ENCODE data around the gene MPLKIP.

MPLKIP gene

DNA sequence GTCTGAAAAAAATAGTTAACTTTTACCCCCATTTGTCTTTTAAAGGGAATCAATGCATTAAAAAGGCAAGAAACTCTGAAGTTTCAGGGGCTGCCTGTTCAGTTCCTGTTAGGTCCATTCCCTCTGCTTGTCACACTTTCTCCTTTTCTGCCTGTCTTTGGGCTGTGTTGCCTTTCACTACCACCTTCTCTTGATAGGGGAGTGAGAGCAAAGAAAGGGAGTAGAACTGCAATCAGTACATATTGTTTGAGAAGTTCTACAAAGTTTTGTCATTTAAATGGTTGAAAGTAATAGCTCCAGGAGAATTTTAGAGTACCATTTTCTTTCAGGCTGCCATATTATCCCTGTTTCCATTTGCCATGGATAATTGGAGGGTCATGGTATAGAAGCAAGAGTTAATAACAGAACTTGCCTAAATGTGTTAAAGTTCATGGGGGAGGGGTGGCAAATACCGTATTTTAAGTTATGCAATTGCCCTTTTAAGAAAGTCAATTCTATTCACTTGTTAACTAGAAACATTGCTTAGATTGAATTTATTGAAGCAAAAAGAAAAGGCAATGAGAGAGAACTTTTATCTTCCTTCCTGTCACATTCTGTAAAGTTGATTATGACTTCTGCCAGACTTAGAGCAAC, 38.6 kb downstream of the MPLKIP start:
- ChIA-PET POLR2A (no interaction called here), CTCF (no interaction called here)
- H3K4me1 ChIP-seq (ENCODE audit: control insufficient read depth, insufficient read depth, low read length) = peaks cover 10% of the 10 kb centered on the region
- H3K9me3 ChIP-seq (ENCODE audit: control insufficient read depth, insufficient read depth, low read depth, low read length) = no peaks in the 10 kb centered on the region
- TF ChIP-seq PRDM1 (tag by site-specific recombination; IDR thresholded peaks at IDR 0.05) (peak; percentile 72), ZNF501 (tag by site-specific recombination; IDR thresholded peaks at IDR 0.05) (no peak)
- H3K4me3 ChIP-seq (ENCODE audit: low read depth, low read length) = no peak overlapping the region
- H3K27ac ChIP-seq (ENCODE audit: extremely low read depth, low read depth, low read length) = no peak overlapping the region
- peaks cover 19 to 37% of the 10 kb centered on the region in 2 experiments for H3K36me3 ChIP-seq (ENCODE audit: control insufficient read depth in 2 of 2, insufficient read depth in 1 of 2, low read length in 2 of 2)

GRCh38 chr7:40095230-40095629, 39.2 kb downstream of the MPLKIP start:
- H3K36me3 ChIP-seq (ENCODE audit: control insufficient read depth in 2 of 2, insufficient read depth in 1 of 2, low read length in 2 of 2) = peaks cover 24 to 37% of the 10 kb centered on the region in 2 experiments
- H3K4me3 ChIP-seq (ENCODE audit: low read depth, low read length) = no peak overlapping the region
- POLR2A ChIA-PET = no interaction called here
- H3K9me3 ChIP-seq (ENCODE audit: control insufficient read depth, insufficient read depth, low read depth, low read length) = no peaks in the 10 kb centered on the region
- H3K4me1 ChIP-seq (ENCODE audit: control insufficient read depth, insufficient read depth, low read length) = peaks cover 10% of the 10 kb centered on the region
- TF ChIP-seq ZBTB49 (tag by site-specific recombination; IDR thresholded peaks at IDR 0.05; ENCODE audit: low read depth) = no peak
- no peak for TF ChIP-seq ZNF704 (tag by site-specific recombination; IDR thresholded peaks at IDR 0.05)
- no peak for TF ChIP-seq ZNF404 (tag by site-specific recombination; IDR thresholded peaks at IDR 0.05)
- no peak for TF ChIP-seq ZNF670 (tag by site-specific recombination; IDR thresholded peaks at IDR 0.05; ENCODE audit: low read depth)
- no peak overlapping the region for H3K27ac ChIP-seq (ENCODE audit: extremely low read depth, low read depth, low read length)
- CTCF ChIA-PET = no interaction called here

GRCh38 chr7:40093631-40094350, 40.6 kb downstream of the MPLKIP start:
- Histone ChIP-seq H3K4me1 (ENCODE audit: control insufficient read depth, insufficient read depth, low read length) (peaks cover 3% of the 10 kb centered on the region; the same call in 1 of the 2 replicates), H3K4me3 (ENCODE audit: low read depth, low read length) (no peak overlapping the region), H3K9me3 (ENCODE audit: control insufficient read depth, insufficient read depth, low read depth, low read length) (no peaks in the 10 kb centered on the region), H3K27ac (ENCODE audit: extremely low read depth, low read depth, low read length) (no peak overlapping the region), H3K36me3 (ENCODE audit: control insufficient read depth in 2 of 2, insufficient read depth in 1 of 2, low read length in 2 of 2) (peaks cover 37 to 48% of the 10 kb centered on the region in 2 experiments)
- POLR2A ChIA-PET = no interaction called here
- TF ChIP-seq, protein P1, sequence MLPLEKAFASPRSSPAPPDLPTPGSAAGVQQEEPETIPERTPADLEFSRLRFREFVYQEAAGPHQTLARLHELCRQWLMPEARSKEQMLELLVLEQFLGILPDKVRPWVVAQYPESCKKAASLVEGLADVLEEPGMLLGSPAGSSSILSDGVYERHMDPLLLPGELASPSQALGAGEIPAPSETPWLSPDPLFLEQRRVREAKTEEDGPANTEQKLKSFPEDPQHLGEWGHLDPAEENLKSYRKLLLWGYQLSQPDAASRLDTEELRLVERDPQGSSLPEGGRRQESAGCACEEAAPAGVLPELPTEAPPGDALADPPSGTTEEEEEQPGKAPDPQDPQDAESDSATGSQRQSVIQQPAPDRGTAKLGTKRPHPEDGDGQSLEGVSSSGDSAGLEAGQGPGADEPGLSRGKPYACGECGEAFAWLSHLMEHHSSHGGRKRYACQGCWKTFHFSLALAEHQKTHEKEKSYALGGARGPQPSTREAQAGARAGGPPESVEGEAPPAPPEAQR (tag by site-specific recombination; IDR thresholded peaks at IDR 0.05) = no peak
- TF ChIP-seq MYNN (tag by site-specific recombination; IDR thresholded peaks at IDR 0.05; ENCODE audit: borderline replicate concordance) (no peak), ZNF248 (tag by site-specific recombination; IDR thresholded peaks at IDR 0.05) (no peak), ZNF202 (tag by site-specific recombination; IDR thresholded peaks at IDR 0.05; ENCODE audit: borderline replicate concordance) (no peak), BCL6B (tag by site-specific recombination; IDR thresholded peaks at IDR 0.05) (no peak)
- CTCF ChIA-PET = no interaction called here
